OCI-LY1 (cell line): ENCODE measurements around the gene KCNIP3.

Experiments
- H2AFZ ChIP-seq: fragments of 200-600 bp; sonication (generic), shearing (Covaris generic); 2 replicates; pipeline ENCODE4 v1.6.0; 2014; ENCODE audit warnings: antibody characterized with exemption, mild to moderate bottlenecking, low read length
- H3F3A ChIP-seq: fragments of 200-600 bp; sonication (generic), shearing (Covaris generic); 2 replicates; pipeline ENCODE4 v1.6.0; 2014; ENCODE audit warnings: mild to moderate bottlenecking, antibody characterized with exemption, low read length, moderate library complexity; ENCODE audit not compliant: insufficient read depth
- H3K27ac ChIP-seq: fragments of 200-600 bp; sonication (generic); 2 replicates; pipeline ENCODE4 v1.5.1; 2014; ENCODE audit warnings: low read length, mixed run types, mild to moderate bottlenecking, low read depth; ENCODE audit not compliant: poor library complexity, severe bottlenecking
- H3K27me3 ChIP-seq: fragments of 200-600 bp; sonication (generic); 2 replicates; pipeline ENCODE4 v1.6.0; 2014; ENCODE audit warnings: antibody characterized with exemption, mild to moderate bottlenecking, low read length, moderate library complexity; ENCODE audit not compliant: insufficient read depth
- H3K36me3 ChIP-seq: fragments of 200-600 bp; sonication (generic); 2 replicates; pipeline ENCODE4 v1.6.1; 2014; ENCODE audit warnings: mild to moderate bottlenecking, antibody characterized with exemption, low read length, moderate library complexity, mixed read lengths; ENCODE audit not compliant: insufficient read depth
- H3K4me1 ChIP-seq: fragments of 200-600 bp; sonication (generic); 2 replicates; pipeline ENCODE4 v1.5.1; 2014; ENCODE audit warnings: mild to moderate bottlenecking, low read length, moderate library complexity; ENCODE audit not compliant: insufficient read depth, severe bottlenecking
- H3K4me2 ChIP-seq: fragments of 200-600 bp; sonication (generic), shearing (Covaris generic); 2 replicates; pipeline ENCODE4 v1.6.1; 2014; ENCODE audit warnings: low read length
- H3K4me3 ChIP-seq: fragments of 200-600 bp; sonication (generic); 2 replicates; pipeline ENCODE4 v1.5.1; 2014; ENCODE audit warnings: low read length, low read depth, mild to moderate bottlenecking, mixed read lengths; ENCODE audit not compliant: poor library complexity, severe bottlenecking
- H3K79me2 ChIP-seq: fragments of 200-600 bp; shearing (Covaris generic); 2 replicates; pipeline ENCODE4 v1.6.1; 2016; ENCODE audit warnings: mixed run types, low read length, mixed read lengths; ENCODE audit not compliant: insufficient read depth
- H3K9ac ChIP-seq: fragments of 200-600 bp; sonication (generic), shearing (Covaris generic); 2 replicates; pipeline ENCODE4 v1.6.1; 2014; ENCODE audit warnings: mild to moderate bottlenecking, low read length, mixed read lengths
- H3K9me2 ChIP-seq: fragments of 200-600 bp; sonication (generic), shearing (Covaris generic); 2 replicates; pipeline ENCODE4 v1.6.1; 2014; ENCODE audit warnings: low read depth, mild to moderate bottlenecking, low read length, mixed read lengths
- H3K9me3 ChIP-seq: fragments of 200-600 bp; shearing (Covaris generic); 2 replicates; pipeline ENCODE4 v1.6.1; 2014; ENCODE audit warnings: low read length, mixed read lengths
- H4K20me1 ChIP-seq: fragments of 200-600 bp; sonication (generic), shearing (Covaris generic); 2 replicates; pipeline ENCODE4 v1.6.0; 2016; ENCODE audit warnings: mild to moderate bottlenecking, low read length; ENCODE audit not compliant: insufficient read depth
- EZH2 ChIP-seq: fragments of 200-600 bp; sonication (generic), shearing (Covaris generic); IDR thresholded peaks from 2 replicates; pipeline ENCODE4 v1.8.0; 2017; ENCODE audit warnings: borderline replicate concordance, mixed run types, mild to moderate bottlenecking, antibody characterized with exemption, low read length, moderate library complexity, mixed read lengths
- TF ChIP-seq, protein P1 (sequence below): fragments of 200-600 bp; sonication (generic), shearing (Covaris generic); IDR thresholded peaks from 2 replicates; pipeline ENCODE4 v1.5.1; 2017; ENCODE audit warnings: mild to moderate bottlenecking, antibody characterized with exemption, low read length, moderate library complexity, mixed read lengths

KCNIP3 gene

DNA sequence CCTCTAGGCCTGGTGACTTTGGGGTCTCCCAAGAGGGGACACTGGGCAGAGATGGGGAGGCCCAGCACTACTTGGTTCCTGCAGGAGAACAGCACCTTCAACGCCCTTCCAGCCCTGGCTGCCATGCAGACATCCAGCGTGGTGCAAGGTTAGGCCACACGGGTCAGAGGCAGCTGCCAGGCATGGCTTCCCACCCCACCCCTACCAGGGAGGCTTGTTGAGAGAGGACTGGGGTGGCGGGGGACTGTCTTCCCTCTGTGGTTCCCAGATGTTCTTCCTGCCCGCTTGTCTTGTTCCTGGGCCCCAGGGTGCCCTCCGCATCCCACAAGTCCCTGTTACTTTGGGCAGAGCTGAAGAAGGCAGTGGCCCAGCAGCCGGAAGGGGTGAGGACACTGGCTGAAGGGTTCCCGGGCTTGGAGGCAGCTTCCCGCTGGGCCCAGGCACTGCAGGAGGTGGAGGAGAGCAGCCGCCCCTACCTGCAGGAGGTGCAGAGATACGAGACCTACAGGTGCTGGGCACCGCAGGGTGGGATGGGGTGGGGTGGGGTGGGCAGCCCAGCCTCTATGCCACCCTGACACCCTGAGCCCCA is 18.4 kb upstream of the KCNIP3 start:
- Histone ChIP-seq H3K27ac (no peak overlapping the region), H3K4me2 (no peak overlapping the region), H3K27me3 (no peaks in the 10 kb centered on the region; the same call in 1 of the 2 replicates), H3K9me3 (no peaks in the 10 kb centered on the region), H3K9me2 (no peaks in the 10 kb centered on the region), H3K79me2 (no peaks in the 10 kb centered on the region), H3K4me1 (no peaks in the 10 kb centered on the region), H2AFZ (no peak overlapping the region), H3K4me3 (no peak overlapping the region), H3K36me3 (no peaks in the 10 kb centered on the region), H3K9ac (no peak overlapping the region), H3F3A (no peaks in the 10 kb centered on the region), H4K20me1 (no peaks in the 10 kb centered on the region)
- TF ChIP-seq, protein P1, sequence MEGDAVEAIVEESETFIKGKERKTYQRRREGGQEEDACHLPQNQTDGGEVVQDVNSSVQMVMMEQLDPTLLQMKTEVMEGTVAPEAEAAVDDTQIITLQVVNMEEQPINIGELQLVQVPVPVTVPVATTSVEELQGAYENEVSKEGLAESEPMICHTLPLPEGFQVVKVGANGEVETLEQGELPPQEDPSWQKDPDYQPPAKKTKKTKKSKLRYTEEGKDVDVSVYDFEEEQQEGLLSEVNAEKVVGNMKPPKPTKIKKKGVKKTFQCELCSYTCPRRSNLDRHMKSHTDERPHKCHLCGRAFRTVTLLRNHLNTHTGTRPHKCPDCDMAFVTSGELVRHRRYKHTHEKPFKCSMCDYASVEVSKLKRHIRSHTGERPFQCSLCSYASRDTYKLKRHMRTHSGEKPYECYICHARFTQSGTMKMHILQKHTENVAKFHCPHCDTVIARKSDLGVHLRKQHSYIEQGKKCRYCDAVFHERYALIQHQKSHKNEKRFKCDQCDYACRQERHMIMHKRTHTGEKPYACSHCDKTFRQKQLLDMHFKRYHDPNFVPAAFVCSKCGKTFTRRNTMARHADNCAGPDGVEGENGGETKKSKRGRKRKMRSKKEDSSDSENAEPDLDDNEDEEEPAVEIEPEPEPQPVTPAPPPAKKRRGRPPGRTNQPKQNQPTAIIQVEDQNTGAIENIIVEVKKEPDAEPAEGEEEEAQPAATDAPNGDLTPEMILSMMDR, result no peak
- TF ChIP-seq EZH2, result no peak

DNA sequence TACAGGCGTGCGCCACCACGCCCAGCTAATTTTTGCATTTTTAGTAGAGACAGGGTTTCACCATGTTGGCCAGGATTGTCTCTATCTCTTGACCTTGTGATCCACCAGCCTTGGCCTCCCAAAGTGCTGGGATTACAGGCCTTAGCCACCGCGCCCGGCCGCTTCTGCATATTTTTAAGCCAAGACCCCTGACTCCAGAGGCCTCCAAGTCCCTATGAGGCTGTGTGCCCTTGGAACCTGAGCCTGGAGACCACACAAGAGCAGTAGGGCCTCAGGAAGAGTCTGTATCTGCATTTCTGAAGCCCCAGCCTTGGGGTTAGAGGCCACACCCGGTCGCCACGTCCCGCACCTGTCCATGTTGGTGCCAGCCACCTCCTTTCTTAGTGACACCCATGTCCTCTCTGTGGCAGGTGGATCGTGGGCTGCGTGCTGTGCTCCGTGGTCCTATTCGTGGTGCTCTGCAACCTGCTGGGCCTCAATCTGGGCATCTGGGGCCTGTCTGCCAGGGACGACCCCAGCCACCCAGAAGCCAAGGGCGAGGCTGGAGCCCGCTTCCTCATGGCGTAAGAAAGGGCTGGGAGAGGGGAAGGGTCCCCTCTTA is 17.6 kb upstream of the KCNIP3 start:
- Histone ChIP-seq H3K9me3 (no peaks in the 10 kb centered on the region), H3K9me2 (no peaks in the 10 kb centered on the region), H3K4me3 (no peak overlapping the region), H3K79me2 (no peaks in the 10 kb centered on the region), H3K4me1 (no peaks in the 10 kb centered on the region), H3K27ac (no peak overlapping the region), H4K20me1 (no peaks in the 10 kb centered on the region), H3K4me2 (no peak overlapping the region), H2AFZ (no peak overlapping the region), H3K36me3 (no peaks in the 10 kb centered on the region), H3K27me3 (no peaks in the 10 kb centered on the region), H3K9ac (no peak overlapping the region), H3F3A (no peaks in the 10 kb centered on the region)
- TF ChIP-seq, protein P1, result no peak
- no peak for TF ChIP-seq EZH2

DNA sequence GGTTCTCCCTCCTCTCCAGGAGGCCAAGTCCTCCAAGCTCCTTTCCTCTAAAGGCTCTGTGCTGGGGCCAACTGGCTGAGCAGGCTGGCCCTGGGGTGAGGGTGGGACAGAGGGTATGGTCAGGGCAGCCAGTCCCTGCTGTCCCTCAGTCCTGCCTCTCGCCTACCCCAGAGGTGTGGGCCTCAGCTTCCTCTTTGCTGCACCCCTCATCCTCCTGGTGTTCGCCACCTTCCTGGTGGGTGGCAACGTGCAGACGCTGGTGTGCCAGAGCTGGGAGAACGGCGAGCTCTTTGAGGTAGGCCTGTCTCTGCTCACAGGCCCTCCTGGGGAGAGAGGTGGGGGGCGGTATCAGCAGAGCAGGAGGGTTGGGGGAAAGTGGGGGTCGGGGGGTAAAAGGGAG is 16.1 kb upstream of the KCNIP3 start:
- no peak for TF ChIP-seq EZH2
- TF ChIP-seq, protein P1, result no peak
- Histone ChIP-seq H3K27me3 (no peaks in the 10 kb centered on the region), H3K9me3 (no peaks in the 10 kb centered on the region)

More for the DNA sequence above, 16.1 kb upstream of the KCNIP3 start:
- no peak overlapping the region for H3K27ac ChIP-seq
- H3K4me2 ChIP-seq, result no peak overlapping the region
- H2AFZ ChIP-seq, result no peak overlapping the region
- no peaks in the 10 kb centered on the region for H4K20me1 ChIP-seq
- no peaks in the 10 kb centered on the region for H3K4me1 ChIP-seq
- no peaks in the 10 kb centered on the region for H3K79me2 ChIP-seq
- no peaks in the 10 kb centered on the region for H3F3A ChIP-seq
- H3K9me2 ChIP-seq, result no peaks in the 10 kb centered on the region
- no peaks in the 10 kb centered on the region for H3K36me3 ChIP-seq
- no peak overlapping the region for H3K9ac ChIP-seq
- no peak overlapping the region for H3K4me3 ChIP-seq
